ENCODE measurements around the gene KIF24.
"Not testable (repeated sequence)": the region's sequence is repeated elsewhere in the genome, so short reads cannot be mapped to it uniquely, and the experiment has no call there.

Gene KIF24

GRCh38 chr9:34328987-34329832 lies at the start of gene KIF24, which contains the start of gene NUDT2:
TSS of gene KIF24 (minus strand) at chr9:34329268. CDS start at chr9:34311346, 17,922 bp downstream.
TSS of gene NUDT2 (plus strand) at chr9:34329569. CDS start at chr9:34339040, 9,471 bp downstream.
- DNase-seq, result peak; percentile 97

- DNase-seq, result no peak
These were observed 49.5 kb upstream of the KIF24 start for GRCh38 chr9:34378376-34379060.

DNA sequence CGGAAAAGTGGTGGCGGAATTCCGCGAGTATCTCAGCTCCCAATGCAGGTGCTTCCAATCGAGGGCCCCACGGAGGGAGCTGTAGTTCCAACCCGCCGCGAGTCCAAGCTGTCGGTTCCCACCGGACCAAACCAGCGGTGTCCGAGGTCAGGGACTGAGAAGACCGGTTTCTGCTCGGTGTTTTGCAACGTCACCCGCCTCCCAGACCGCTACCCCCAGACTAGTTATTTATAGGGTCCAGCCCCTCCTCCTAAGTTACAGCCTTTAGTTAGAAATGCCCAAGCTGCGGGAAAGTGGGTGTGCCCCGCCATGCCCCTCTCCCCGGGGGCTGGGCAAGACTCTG lies 48.3 kb upstream of the KIF24 start:
- DNase-seq, result no peak

GRCh38 chr9:34376596-34377403 lies 47.7 kb upstream of the KIF24 start, which contains the start of gene MYORG:
TSS of gene MYORG (minus strand) at chr9:34376898. CDS start at chr9:34372943, 3,955 bp downstream.
- peak; percentile 99 for DNase-seq

GRCh38 chr9:34375901-34376595 lies 47.0 kb upstream of the KIF24 start:
- peak; percentile 53 for DNase-seq

GRCh38 chr9:34374905-34375552 lies 46.0 kb upstream of the KIF24 start:
- DNase-seq, result no peak

DNA sequence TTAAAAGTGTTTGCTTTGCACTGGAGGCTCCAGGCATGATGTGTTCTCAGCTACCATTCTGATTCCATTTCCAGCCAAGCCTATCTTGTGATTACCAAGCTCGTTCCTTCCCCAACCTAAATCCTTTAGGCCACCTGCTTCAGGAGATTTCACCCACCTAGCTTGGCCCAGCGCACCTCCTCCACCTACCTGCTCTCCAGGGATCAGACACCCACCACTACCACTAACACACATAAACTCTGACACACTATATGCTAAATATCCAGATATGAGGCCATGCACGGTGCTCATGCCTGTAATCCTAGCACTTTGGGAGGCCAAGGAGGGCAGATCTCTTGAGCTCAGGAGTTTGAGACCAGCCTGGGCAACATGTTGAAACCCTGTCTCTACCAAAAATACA lies 45.3 kb upstream of the KIF24 start:
- no peak for DNase-seq

GRCh38 chr9:34373749-34374148 lies 44.7 kb upstream of the KIF24 start:
- DNase-seq, result no peak

GRCh38 chr9:34372467-34373011 lies 43.5 kb upstream of the KIF24 start:
- no peak for DNase-seq

GRCh38 chr9:34371886-34372466 lies 42.9 kb upstream of the KIF24 start:
- no peak for DNase-seq

- DNase-seq, result no peak
These were observed 42.2 kb upstream of the KIF24 start for GRCh38 chr9:34370970-34371880.

DNA sequence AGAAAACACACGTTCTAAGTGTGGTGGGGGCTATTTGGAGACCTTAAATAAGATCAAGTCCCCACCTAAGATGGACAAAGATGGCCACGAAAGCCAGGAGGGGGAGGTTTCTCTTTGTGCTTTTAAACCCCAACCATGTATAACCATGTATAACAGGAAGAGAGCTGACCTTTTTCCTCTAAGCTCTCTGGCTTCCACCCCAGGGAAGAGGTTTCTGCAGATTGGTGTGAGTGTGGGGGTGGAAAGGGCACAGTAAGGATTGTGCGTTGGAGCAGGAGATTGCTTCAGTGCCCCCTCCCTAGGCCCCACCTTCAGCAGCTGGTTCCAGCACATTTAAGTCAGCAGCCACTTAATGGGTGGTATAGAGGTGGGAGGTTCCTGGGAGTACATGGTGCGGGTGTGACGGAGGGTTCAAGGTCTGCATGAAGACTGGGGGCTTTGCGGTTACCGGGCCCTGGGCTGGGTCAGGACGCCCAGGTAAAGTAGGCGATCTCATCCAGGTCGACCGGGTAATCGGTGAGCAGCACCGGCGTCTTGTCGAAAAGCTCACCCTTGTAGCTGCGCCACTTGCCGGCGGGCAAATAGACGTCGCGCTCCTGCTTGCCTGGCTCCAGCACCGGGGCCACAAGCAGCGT lies 41.4 kb upstream of the KIF24 start:
- no peak for DNase-seq

DNA sequence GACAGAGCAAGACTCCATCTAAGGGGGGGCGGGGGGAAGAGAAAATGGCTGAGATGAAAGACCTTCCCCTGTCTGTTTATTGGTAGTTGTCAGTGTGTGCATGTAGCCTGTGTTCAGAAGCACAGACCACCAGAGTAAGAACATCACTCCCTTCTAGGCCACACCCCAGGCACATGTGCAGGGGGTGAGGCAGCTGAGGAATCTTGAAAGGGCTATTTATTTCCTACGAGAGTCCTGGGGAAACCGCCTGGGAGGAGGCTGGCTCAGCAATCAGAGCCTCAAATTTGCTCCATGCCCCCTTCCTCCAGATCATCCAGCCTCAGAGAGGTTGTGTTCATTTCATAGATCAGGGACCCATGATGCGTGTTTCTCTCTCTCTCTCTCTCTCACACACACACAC lies 40.6 kb upstream of the KIF24 start:
- DNase-seq, result no peak

DNA sequence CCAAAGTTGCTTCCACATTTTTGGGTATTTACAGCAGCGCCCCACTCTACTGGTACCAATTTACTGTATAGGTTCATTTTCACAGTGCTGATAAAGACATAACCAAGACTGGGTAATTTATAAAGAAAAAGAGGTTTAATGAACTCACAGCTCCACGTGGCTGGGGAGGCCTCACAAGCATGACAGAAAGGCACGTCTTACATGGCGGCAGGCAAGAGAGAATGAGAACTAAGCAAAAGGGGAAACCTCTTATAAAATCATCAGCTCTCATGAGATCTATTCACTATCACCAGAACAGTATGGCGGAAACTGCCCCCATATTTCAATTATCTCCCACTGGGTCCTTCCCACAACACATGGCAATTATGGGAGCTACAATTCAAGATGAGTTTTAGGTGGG lies 39.7 kb upstream of the KIF24 start:
- not testable (repeated sequence) for DNase-seq

DNA sequence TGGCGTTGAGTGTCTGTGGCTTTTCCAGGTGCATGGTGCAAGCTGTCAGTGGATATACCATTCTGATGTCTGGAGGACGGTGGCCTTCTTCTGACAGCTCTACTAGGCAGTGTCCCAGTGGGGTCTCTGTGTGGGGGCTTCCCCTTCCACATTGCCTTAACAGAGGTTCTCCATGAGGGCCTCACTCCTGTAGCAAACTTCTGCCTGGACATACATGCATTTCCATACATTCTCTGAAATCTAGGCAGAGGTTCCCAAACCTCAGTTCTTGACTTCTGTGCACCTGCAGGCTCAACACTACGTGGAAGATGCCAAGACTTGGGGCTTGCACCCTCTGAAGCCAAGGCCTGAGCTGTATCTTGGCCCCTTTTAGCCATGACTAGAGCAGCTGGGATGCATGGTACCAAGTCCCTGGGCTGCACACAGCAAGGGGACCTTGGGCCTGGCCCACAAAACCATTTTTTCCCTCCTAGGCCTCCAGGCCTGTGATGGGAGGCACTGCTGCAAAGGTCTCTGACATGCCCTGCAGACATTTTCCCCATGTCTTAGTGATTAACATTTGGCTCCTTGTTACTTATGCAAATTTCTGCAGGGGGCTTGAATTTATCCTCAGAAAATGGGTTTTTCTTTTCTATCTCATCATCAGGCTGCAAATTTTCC lies 38.8 kb upstream of the KIF24 start:
- not testable (repeated sequence) for DNase-seq

DNA sequence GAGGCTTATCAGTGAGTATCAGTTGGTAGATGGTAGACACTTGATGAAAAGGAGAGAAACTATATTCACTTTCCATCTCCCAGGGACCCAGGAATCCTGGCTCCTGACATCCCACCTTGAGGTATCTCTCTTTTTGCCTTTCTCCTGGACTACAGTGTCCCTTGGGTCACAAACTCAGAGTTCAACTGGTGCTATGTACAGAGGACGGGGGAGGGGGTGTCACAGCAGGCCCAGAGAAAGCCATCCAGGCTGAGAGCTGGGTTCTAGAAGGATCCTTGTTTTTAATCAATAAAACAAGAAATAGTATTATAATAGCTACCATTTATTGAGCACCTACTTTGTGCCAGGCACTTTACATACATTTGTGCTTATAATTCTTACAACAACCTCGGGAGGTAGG lies 37.3 kb upstream of the KIF24 start:
- DNase-seq, result no peak

DNA sequence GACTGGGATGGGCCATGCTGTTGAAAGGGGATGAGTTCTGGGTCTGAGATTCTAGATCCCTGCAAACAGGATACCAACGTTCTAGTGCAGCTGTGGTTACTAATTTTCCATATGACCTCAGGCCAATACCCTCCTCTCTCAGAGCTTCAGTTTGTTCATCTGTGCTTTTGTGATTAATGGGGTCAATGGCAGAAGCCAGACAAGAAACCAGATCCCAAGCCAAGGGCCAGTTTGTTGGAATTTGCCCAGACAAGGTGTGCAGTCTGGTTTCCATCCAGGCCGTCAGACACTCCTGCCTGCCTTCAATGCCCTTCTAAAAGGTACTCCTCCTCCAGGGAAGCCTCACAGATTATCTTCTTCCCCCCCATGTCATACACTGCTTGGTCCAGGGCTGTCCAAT lies 36.2 kb upstream of the KIF24 start:
- no peak for DNase-seq

DNA sequence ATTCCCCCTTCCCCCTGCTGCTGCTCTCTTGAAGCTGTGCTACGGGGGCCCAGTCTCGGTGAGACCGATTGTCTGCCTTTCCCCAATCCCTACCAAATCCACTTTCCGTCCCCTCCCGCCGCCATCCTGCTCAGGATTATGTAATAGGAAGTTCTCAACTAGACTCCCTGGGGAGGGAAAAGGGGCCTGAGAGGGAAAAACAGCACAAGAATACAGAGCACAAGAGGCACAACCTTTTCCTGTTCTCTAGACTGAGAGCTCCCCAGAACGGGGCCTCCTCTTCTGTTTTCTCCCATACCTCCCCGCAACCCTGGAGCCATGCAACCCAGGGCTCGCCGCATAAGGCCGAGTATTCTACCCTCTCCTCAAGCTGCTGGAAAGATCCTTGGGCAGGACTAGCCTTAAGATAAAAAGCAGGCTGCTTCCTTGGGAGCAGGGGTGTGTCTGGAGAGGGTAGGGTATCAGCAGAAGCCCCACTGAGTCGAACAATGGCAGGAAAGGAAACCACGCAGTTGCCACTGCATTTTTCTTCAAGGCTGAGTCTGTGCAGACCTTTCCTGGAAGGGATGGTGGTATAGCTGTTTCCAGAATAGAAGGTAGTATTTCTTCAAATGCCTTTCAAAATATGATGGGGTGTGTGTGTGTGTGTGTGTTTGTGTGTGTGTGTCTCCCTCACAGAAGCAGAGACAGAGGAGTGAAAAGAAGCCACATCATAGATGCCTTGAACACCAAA lies 34.7 kb upstream of the KIF24 start:
- DNase-seq, result no peak

All from stimulated activated CD4-positive, alpha-beta T cell treated with anti-CD3 and anti-CD28 coated beads, Interleukin-15, amount 100 ng/mL, for 24 hours (primary cell).